SK-MEL-5 (cell line): ENCODE measurements around the gene PAFAH2. TPM values are rescaled to one million over a fixed set of nuclear protein-coding genes. Genes with fewer than 3 reads are reported as not detected.

Experiments
- DNase-seq: peaks from one replicate; pipeline ENCODE4 v3.0.0-alpha.2; 2016; ENCODE audit warnings: low read depth, low spot score
- in situ Hi-C: cut with HindIII; loops from 2 replicates; pipeline ENCODE4 v1.10.0; 2016; ENCODE audit warnings: low sequenced_read_pairs, high pct_unique_total_duplicates, low pct_unique_long_range_greater_than_20kb
- total RNA-seq: library from RNA; depleted of rRNA; stranded (reverse); fragments of >200 nt; shearing (Covaris generic); gene quantifications from 2 replicates; pipeline ENCODE4 v1.2.3, GENCODE V29; 2014

The PAFAH2 gene
- total RNA-seq, 1 experiment from 2014 or later = 10.9 TPM

- in situ Hi-C loops = no loop called here
- no peak for DNase-seq
These were observed 36.8 kb upstream of the PAFAH2 start for GRCh38 chr1:26034504-26035202.

GRCh38 chr1:26032656-26033357, 34.9 kb upstream of the PAFAH2 start:
- no peak for DNase-seq
- in situ Hi-C loops = no loop called here

- in situ Hi-C loops = no loop called here
- DNase-seq = no peak
These were observed 33.9 kb upstream of the PAFAH2 start for GRCh38 chr1:26031611-26032220.

- in situ Hi-C loops = no loop called here
These were observed 33.3 kb upstream of the PAFAH2 start for GRCh38 chr1:26031196-26031595.

GRCh38 chr1:26029864-26030481, 32.1 kb upstream of the PAFAH2 start:
- peak; percentile 82 for DNase-seq
- in situ Hi-C loops = no loop called here

More at GRCh38 chr1:26031196-26031595, 33.3 kb upstream of the PAFAH2 start:
- DNase-seq = no peak

- in situ Hi-C loops = no loop called here
- no peak for DNase-seq
These were observed 31.4 kb upstream of the PAFAH2 start for GRCh38 chr1:26029054-26029863.

GRCh38 chr1:26028490-26028980, 30.7 kb upstream of the PAFAH2 start:
- in situ Hi-C loops = no loop called here
- DNase-seq = peak; percentile 97

GRCh38 chr1:26027716-26028489, 30.0 kb upstream of the PAFAH2 start:
- in situ Hi-C loops = no loop called here

GRCh38 chr1:26025517-26025916, 27.7 kb upstream of the PAFAH2 start:
- in situ Hi-C loops = no loop called here
- DNase-seq = peak; percentile 85

More at GRCh38 chr1:26027716-26028489, 30.0 kb upstream of the PAFAH2 start:
- DNase-seq = peak; percentile 57

GRCh38 chr1:26025060-26025459, 27.2 kb upstream of the PAFAH2 start:
- in situ Hi-C loops = no loop called here

GRCh38 chr1:26023826-26024225, 26.0 kb upstream of the PAFAH2 start:
- in situ Hi-C loops = no loop called here
- peak; percentile 41 for DNase-seq

More at GRCh38 chr1:26025060-26025459, 27.2 kb upstream of the PAFAH2 start:
- no peak for DNase-seq

GRCh38 chr1:26023009-26023408, 25.1 kb upstream of the PAFAH2 start:
- in situ Hi-C loops = no loop called here
- no peak for DNase-seq

GRCh38 chr1:26022404-26022779, 24.5 kb upstream of the PAFAH2 start:
- in situ Hi-C loops = no loop called here
- no peak for DNase-seq

- peak; percentile 83 for DNase-seq
- in situ Hi-C loops = no loop called here
These were observed 24.0 kb upstream of the PAFAH2 start, which contains the start of gene EXTL1 for GRCh38 chr1:26021647-26022403. TSS of gene EXTL1 (plus strand) at chr1:26021775. CDS start at chr1:26022647, 872 bp downstream.

GRCh38 chr1:26020941-26021646, 23.2 kb upstream of the PAFAH2 start:
- no peak for DNase-seq
- in situ Hi-C loops = no loop called here
